GM12878 (cell line): ENCODE measurements around the gene GNRHR. TPM values are rescaled to one million over a fixed set of nuclear protein-coding genes. Genes with fewer than 3 reads are reported as not detected.

Source experiments
- ATAC-seq: fragments of 200-7000 bp; cut with Tn5 transposase; 3 replicates; pipeline ENCODE4 v1.9.1; 2020; ENCODE audit warnings: mild to moderate bottlenecking, moderate library complexity
- BruUV-seq: library from RNA; stranded (reverse); fragments of 400-500 nt; replicated peaks from 2 replicates; lab custom pipeline; 2021; lab: Mats Ljungman, UMichigan
- CTCF ChIA-PET: fragments of 300-600 bp; sonication (Branson Sonifier 250); formaldehyde crosslinking; extraction: SDS; loops from one replicate; lab custom pipeline; 2021; ENCODE audit warnings: inconsistent platforms; lab: Yijun Ruan, JAX
- POLR2A ChIA-PET: fragments of 350-600 bp; formaldehyde crosslinking; extraction: SDS; loops from one replicate; lab custom pipeline; 2021; ENCODE audit warnings: inconsistent platforms; lab: Charles Lee
- RAD21 ChIA-PET: fragments of 300-600 bp; sonication (Branson Sonifier 250); formaldehyde crosslinking; loops from one replicate; lab custom pipeline; 2023; ENCODE audit warnings: antibody characterized with exemption; ENCODE audit not compliant: unreplicated experiment; lab: Charles Lee
- SMC1A ChIA-PET: fragments of 300-600 bp; sonication (Branson Sonifier 250); formaldehyde crosslinking; loops from one replicate; lab custom pipeline; 2023; ENCODE audit not compliant: unreplicated experiment, uncharacterized antibody; lab: Charles Lee
- DNase-seq: peaks from one replicate; pipeline ENCODE4 v3.0.0-alpha.2; 2011; ENCODE audit warnings: low read depth, low spot score
- FAIRE-seq: peaks from 3 replicates; lab custom pipeline; 2011; peaks lifted over from hg19 to GRCh38; lab: Jason Lieb, UNC
- H2AFZ ChIP-seq: 2 replicates; pipeline ENCODE4 v1.6.0; 2011; ENCODE audit warnings: low read depth, low read length, control low read depth; ENCODE audit not compliant: control insufficient read depth
- H3K27ac ChIP-seq: 2 replicates; pipeline ENCODE4 v1.5.1; 2011; ENCODE audit warnings: control low read depth; ENCODE audit not compliant: control insufficient read depth, insufficient read depth
- H3K27me3 ChIP-seq, 2 experiments: replicated peaks in 1 of 2; 2 replicates each; pipeline versions ENCODE4 v1.6.0 to v1.6.1; 2011; ENCODE audit warnings: low read length in 1 of 2; ENCODE audit not compliant: control insufficient read depth in 2 of 2, insufficient read depth in 2 of 2
- H3K36me3 ChIP-seq, 2 experiments: 2 replicates each; pipeline ENCODE4 v1.5.1; 2011; ENCODE audit warnings: low read length in 1 of 2; ENCODE audit not compliant: control insufficient read depth in 2 of 2, insufficient read depth in 2 of 2
- H3K4me1 ChIP-seq: 2 replicates; pipeline ENCODE4 v1.6.1; 2011; ENCODE audit warnings: mild to moderate bottlenecking, low read length, moderate library complexity, mixed read lengths; ENCODE audit not compliant: control insufficient read depth, insufficient read depth
- H3K4me2 ChIP-seq: 2 replicates; pipeline ENCODE4 v1.6.0; 2011; ENCODE audit warnings: control low read depth; ENCODE audit not compliant: control insufficient read depth, insufficient read depth
- H3K4me3 ChIP-seq: fragments of 200-600 bp; sonication (generic); 2 replicates; pipeline ENCODE4 v1.5.1; 2016
- H3K79me2 ChIP-seq: 2 replicates; pipeline ENCODE4 v1.6.0; 2011; ENCODE audit warnings: low read length; ENCODE audit not compliant: control insufficient read depth, insufficient read depth
- H3K9ac ChIP-seq: 2 replicates; pipeline ENCODE4 v1.8.0; 2011; ENCODE audit warnings: low read length, control low read depth, mixed read lengths; ENCODE audit not compliant: control insufficient read depth, insufficient read depth
- H3K9me3 ChIP-seq: replicated peaks from 3 replicates; pipeline ENCODE4 v1.5.1; 2011; ENCODE audit warnings: mild to moderate bottlenecking, low read length; ENCODE audit not compliant: control insufficient read depth, insufficient read depth
- H4K20me1 ChIP-seq: 2 replicates; pipeline ENCODE4 v1.6.0; 2011; ENCODE audit not compliant: control insufficient read depth, insufficient read depth
- ATF7 ChIP-seq: fragments of 450-650 bp; IDR thresholded peaks from 2 replicates; pipeline ENCODE4 v1.6.1; 2016; ENCODE audit warnings: low read depth, mild to moderate bottlenecking
- BCLAF1 ChIP-seq: fragments of 450-650 bp; IDR thresholded peaks from 2 replicates; pipeline ENCODE4 v1.6.1; 2017; ENCODE audit warnings: antibody characterized with exemption, mild to moderate bottlenecking, moderate library complexity
- IKZF2 ChIP-seq, 2 experiments: fragments of 450-650 bp; IDR thresholded peaks; 2 replicates each; pipeline ENCODE4 v1.6.1; 2017; ENCODE audit warnings: mild to moderate bottlenecking in 2 of 2, moderate library complexity in 2 of 2
- KDM1A ChIP-seq: fragments of 200-600 bp; sonication (generic); IDR thresholded peaks from 2 replicates; pipeline ENCODE4 v1.6.1; 2016; ENCODE audit warnings: borderline replicate concordance
- RUNX3 ChIP-seq: IDR thresholded peaks from 2 replicates; pipeline ENCODE4 v1.6.1; 2012; ENCODE audit warnings: low read length, inconsistent platforms
- SUPT20H ChIP-seq: IDR thresholded peaks from 2 replicates; pipeline ENCODE4 v1.6.1; 2011; ENCODE audit warnings: low read depth, mild to moderate bottlenecking, low read length, moderate library complexity, borderline replicate concordance; ENCODE audit not compliant: control insufficient read depth
- SUZ12 ChIP-seq: fragments of 200-600 bp; sonication (generic); IDR thresholded peaks from one replicate; pipeline ENCODE4 v1.6.1; 2018; ENCODE audit warnings: antibody characterized with exemption, mild to moderate bottlenecking; ENCODE audit not compliant: unreplicated experiment
- USF2 ChIP-seq: IDR thresholded peaks from 2 replicates; pipeline ENCODE4 v1.6.1; 2011; ENCODE audit warnings: low read depth, low read length, improper control_type of control experiment, borderline replicate concordance
- YY1 ChIP-seq: IDR thresholded peaks from 2 replicates; pipeline ENCODE4 v1.6.1; 2011; ENCODE audit warnings: low read depth, mild to moderate bottlenecking, low read length
- ZNF592 ChIP-seq: fragments of 450-650 bp; IDR thresholded peaks from 2 replicates; pipeline ENCODE4 v1.6.1; 2017; ENCODE audit warnings: mild to moderate bottlenecking, moderate library complexity
- ZNF687 ChIP-seq: fragments of 450-650 bp; IDR thresholded peaks from 2 replicates; pipeline ENCODE4 v1.6.1; 2017; ENCODE audit warnings: mild to moderate bottlenecking, moderate library complexity
- WGBS: methylation state at CpG from one replicate; pipeline ENCODE4 v1.1.6; 2016; ENCODE audit warnings: low lambda C conversion rate; ENCODE audit not compliant: insufficient replicate concordance, insufficient coverage; ENCODE audit errors: missing lambda C conversion rate; 5-methylcytosine and 5-hydroxymethylcytosine counted together
- in situ Hi-C: fragments of 300-500 bp; cut with MboI; formaldehyde crosslinking; loops from 9 replicates; pipeline ENCODE4 v1.14.3; 2018; ENCODE audit warnings: mixed read lengths
- intact Hi-C: fragments of 100-400 bp; cut with micrococcal nuclease; formaldehyde crosslinking; loops from one replicate; pipeline ENCODE4 v1.14.2; 2022; ENCODE audit not compliant: unreplicated experiment
- polyA plus RNA-seq, 11 experiments: library from polyadenylated mRNA; depleted of rRNA in 4 of 11; unstranded in 6 of 11; stranded (reverse) in 5 of 11; fragments of >200 nt; fragmentation: Nextera tagmentation in 4 of 11; fragmentation: Illumina TruSeq in 1 of 11; extraction: Ambion mirVana in 4 of 11; extraction: Trizol in 1 of 11; gene quantifications; 1 replicate in 1 of 11; 2 replicates in 10 of 11; pipeline versions ENCODE4 v1.2.1 to v1.2.3, GENCODE V29; 2011 to 2016; ENCODE audit warnings: inconsistent platforms in 2 of 11, missing spikeins in 2 of 11, low read depth in 1 of 11
- total RNA-seq, 4 experiments: library from RNA; depleted of rRNA in 3 of 4; stranded (reverse); fragments of >200 nt in 3 of 4; fragmentation: Illumina TruSeq in 1 of 4; extraction: Trizol in 1 of 4; gene quantifications; 2 replicates each; pipeline versions ENCODE4 v1.2.1 to v1.2.3, GENCODE V29; 2013 to 2021

The GNRHR gene
- total and polyA plus RNA-seq, 10 of the 15 experiments (the other 5 are each of a cell fraction or from before 2014, with no cell fraction given), result 0.02 to 0.12 (median 0.08) TPM; not detected in 7

- ChIA-PET POLR2A (no interaction called here), RAD21 (no interaction called here), CTCF (interaction anchor here (0.6 to 3.7 kb wide), 2 partner anchors 13 to 20 kb away, joined by 3 to 17 read pairs; no protein-coding TSS in a partner anchor), SMC1A (interaction anchor here (1.4 kb wide), 1 partner anchor 12 kb away, joined by 4 read pairs; no protein-coding TSS in a partner anchor)
- H4K20me1 ChIP-seq, result no peaks in the 10 kb centered on the region
- no peak overlapping the region for H3K4me2 ChIP-seq
- no peak overlapping the region for H3K4me3 ChIP-seq
- no TSS peak for BruUV-seq
- 90% methylated on average over 4 of the region's 4 CpGs for WGBS
- no peaks in the 10 kb centered on the region for H3K4me1 ChIP-seq
- H3K27ac ChIP-seq, result no peak overlapping the region
- no peak overlapping the region for H2AFZ ChIP-seq
- DNase-seq, result no peak
- in situ Hi-C loops (no loop called here), intact Hi-C loops (no loop called here)
- FAIRE-seq, result no peak
- no peak for ATAC-seq
- H3K27me3 ChIP-seq, result no peaks in the 10 kb centered on the region
- no peaks in the 10 kb centered on the region; a peak in 2 of 4 replicates for H3K36me3 ChIP-seq
- no peaks in the 10 kb centered on the region for H3K79me2 ChIP-seq
- H3K9me3 ChIP-seq, result no peaks in the 10 kb centered on the region
- H3K9ac ChIP-seq, result no peak overlapping the region
- TF ChIP-seq ZNF687 (no peak), YY1 (no peak), ZNF592 (no peak), BCLAF1 (no peak), RUNX3 (no peak), KDM1A (no peak), ATF7 (no peak), SUZ12 (no peak), USF2 (no peak), SUPT20H (no peak), IKZF2 (IDR thresholded peaks at IDR 0.05) (no peak)
Measured at GRCh38 chr4:67725981-67726380, 28.2 kb downstream of the GNRHR start.
